Neutrophil (primary cell): Measurements from ENCODE around the gene ZNRD2.
A peak's percentile ranks its signal among the peaks of the same experiment; 100 is the strongest.

Source experiments
- H3K27ac ChIP-seq: fragments of 200-600 bp; sonication (generic); 2 replicates; pipeline ENCODE4 v1.5.1; 2016; ENCODE audit warnings: mild to moderate bottlenecking, moderate library complexity
- H3K27me3 ChIP-seq: fragments of 200-600 bp; sonication (generic); 2 replicates; pipeline ENCODE4 v1.6.0; 2016; ENCODE audit warnings: mild to moderate bottlenecking
- H3K36me3 ChIP-seq: fragments of 200-600 bp; sonication (generic); 2 replicates; pipeline ENCODE4 v1.5.1; 2017
- H3K4me1 ChIP-seq, 2 experiments: fragments of 200-600 bp in 1 of 2; sonication (generic) in 1 of 2; 1 replicate in 1 of 2; 2 replicates in 1 of 2; pipeline versions ENCODE4 v1.5.1 to v1.6.1; 2013 to 2016; ENCODE audit warnings: low read depth in 1 of 2, low read length in 1 of 2, mild to moderate bottlenecking in 1 of 2, moderate library complexity in 1 of 2; ENCODE audit not compliant: control insufficient read depth in 1 of 2, insufficient read depth in 1 of 2
- H3K4me3 ChIP-seq, 2 experiments: fragments of 200-600 bp in 1 of 2; sonication (generic) in 1 of 2; 1 replicate in 1 of 2; 2 replicates in 1 of 2; pipeline ENCODE4 v1.5.1; 2013 to 2016; ENCODE audit warnings: low read depth in 1 of 2, low read length in 1 of 2, mild to moderate bottlenecking in 1 of 2, moderate library complexity in 1 of 2
- H3K9me3 ChIP-seq: fragments of 200-600 bp; sonication (generic); 2 replicates; pipeline ENCODE4 v1.5.1; 2016
- CTCF ChIP-seq: fragments of 200-600 bp; sonication (generic); IDR thresholded peaks from 2 replicates; pipeline ENCODE4 v1.5.1; 2016; ENCODE audit warnings: antibody characterized with exemption

The ZNRD2 gene

GRCh38 chr11:65616575-65617001 is 46.3 kb downstream of the ZNRD2 start:
- no peak for TF ChIP-seq CTCF
- Histone ChIP-seq H3K27ac (peak overlapping the region; percentile 98), H3K36me3 (peaks cover 58% of the 10 kb centered on the region), H3K27me3 (no peaks in the 10 kb centered on the region), H3K9me3 (no peaks in the 10 kb centered on the region), H3K4me3 (peak overlapping the region; percentile 88 to 96), H3K4me1 (peaks cover 34 to 41% of the 10 kb centered on the region in 2 experiments)

- peak overlapping the region; percentile 98 for H3K27ac ChIP-seq
- H3K4me1 ChIP-seq = peaks cover 27 to 34% of the 10 kb centered on the region in 2 experiments
- no peaks in the 10 kb centered on the region for H3K9me3 ChIP-seq
- peaks cover 62% of the 10 kb centered on the region for H3K36me3 ChIP-seq
- peak overlapping the region in 1 of 2 experiments; percentile 96 for H3K4me3 ChIP-seq
- no peaks in the 10 kb centered on the region for H3K27me3 ChIP-seq
- TF ChIP-seq CTCF = no peak
Observed at GRCh38 chr11:65617136-65617850, 47.0 kb downstream of the ZNRD2 start.

- Histone ChIP-seq H3K9me3 (no peaks in the 10 kb centered on the region), H3K36me3 (peaks cover 61% of the 10 kb centered on the region), H3K27ac (no peak overlapping the region), H3K4me3 (no peak overlapping the region), H3K4me1 (peaks cover 18 to 25% of the 10 kb centered on the region in 2 experiments), H3K27me3 (no peaks in the 10 kb centered on the region)
- TF ChIP-seq CTCF = no peak
Observed at GRCh38 chr11:65617990-65618751, 47.9 kb downstream of the ZNRD2 start.

GRCh38 chr11:65618763-65619162 is 48.5 kb downstream of the ZNRD2 start:
- no peak for TF ChIP-seq CTCF
- H3K36me3 ChIP-seq = peaks cover 67% of the 10 kb centered on the region
- no peaks in the 10 kb centered on the region for H3K27me3 ChIP-seq
- no peak overlapping the region for H3K27ac ChIP-seq
- H3K4me3 ChIP-seq = no peak overlapping the region
- H3K9me3 ChIP-seq = no peaks in the 10 kb centered on the region
- H3K4me1 ChIP-seq = peaks cover 16 to 22% of the 10 kb centered on the region in 2 experiments

- Histone ChIP-seq H3K4me3 (no peak overlapping the region), H3K27ac (no peak overlapping the region), H3K9me3 (no peaks in the 10 kb centered on the region), H3K27me3 (no peaks in the 10 kb centered on the region), H3K36me3 (peaks cover 73% of the 10 kb centered on the region), H3K4me1 (peaks cover 14 to 22% of the 10 kb centered on the region in 2 experiments)
- TF ChIP-seq CTCF = no peak
Observed at GRCh38 chr11:65619281-65619928, 49.1 kb downstream of the ZNRD2 start.
